ENCODE results near the gene SMPD3. TPM values are rescaled to one million over a fixed set of nuclear protein-coding genes. Genes with fewer than 3 reads are reported as not detected.

Gene SMPD3
- total RNA-seq, 1 experiment from 2014 or later: 0.70 TPM

GRCh38 chr16:68433316-68433715, 15.0 kb downstream of the SMPD3 start:
- Histone ChIP-seq H3K79me2 (ENCODE audit: insufficient read depth, low read length) (no peaks in the 10 kb centered on the region), H2BK12ac (ENCODE audit: insufficient read length, low read depth, low read length) (no peak overlapping the region), H3K4me2 (ENCODE audit: insufficient read depth, insufficient read length, low read length) (no peak overlapping the region), H4K8ac (replicated peaks; ENCODE audit: insufficient read length, low read depth, low read length) (no peak overlapping the region), H4K91ac (ENCODE audit: insufficient read length, low read depth, low read length) (no peak overlapping the region), H3K27me3 (ENCODE audit: insufficient read depth, low read length) (no peaks in the 10 kb centered on the region), H3K9me3 (ENCODE audit: control insufficient read depth, low read depth, low read length) (no peaks in the 10 kb centered on the region), H2AK5ac (ENCODE audit: insufficient read length, low read length) (no peak overlapping the region), H2BK120ac (ENCODE audit: low read depth, low read length, poor library complexity, severe bottlenecking) (no peak overlapping the region), H3K23ac (ENCODE audit: insufficient read length, low read depth, low read length) (no peak overlapping the region), H3K14ac (ENCODE audit: insufficient read depth, low read length) (no peak overlapping the region), H2BK5ac (ENCODE audit: insufficient read length, low read length) (no peak overlapping the region), H3K4ac (ENCODE audit: low read depth, low read length) (no peak overlapping the region), H3K18ac (ENCODE audit: insufficient read length, low read depth, low read length) (no peak overlapping the region), H2BK15ac (ENCODE audit: low read depth, low read length) (no peak overlapping the region), H2BK20ac (ENCODE audit: low read depth, low read length, poor library complexity, severe bottlenecking) (no peak overlapping the region), H4K5ac (ENCODE audit: insufficient read length, low read depth, low read length) (no peak overlapping the region), H3K9ac (ENCODE audit: extremely low read depth, insufficient read length, low read length) (no peak overlapping the region), H3K27ac (ENCODE audit: insufficient read length, low read depth, low read length) (no peak overlapping the region), H4K20me1 (ENCODE audit: control insufficient read depth, insufficient read depth, insufficient read length) (no peaks in the 10 kb centered on the region), H2AFZ (ENCODE audit: low read length) (no peak overlapping the region), H3K23me2 (ENCODE audit: insufficient read length, low read depth, low read length, poor library complexity, severe bottlenecking) (no peaks in the 10 kb centered on the region), H3K4me1 (ENCODE audit: insufficient read depth, low read length) (no peaks in the 10 kb centered on the region), H3T11ph (ENCODE audit: low read length) (no peak overlapping the region), H3K79me1 (ENCODE audit: insufficient read depth, low read depth, low read length, poor library complexity, severe bottlenecking) (no peaks in the 10 kb centered on the region), H3K56ac (ENCODE audit: insufficient read length, low read depth, low read length) (no peak overlapping the region)
- Mint-ChIP-seq H3K4me3 (no peak overlapping the region), H3K36me3 (ENCODE audit: insufficient read depth in 1 of 3, low read depth in 3 of 3) (peaks cover 0 to 4% (median 0%) of the 10 kb centered on the region in 3 experiments; a peak in 3 of 7 replicates), H3K4me1 (peaks cover 4 to 5% of the 10 kb centered on the region in 2 experiments; a peak in 3 of 4 replicates), H3K27me3 (ENCODE audit: low read depth) (peaks cover 19% of the 10 kb centered on the region), H3K27ac (no peak overlapping the region), H3K9me3 (peaks cover 9% of the 10 kb centered on the region in 2 experiments)
- WGBS (ENCODE audit: extremely low coverage, insufficient read length, low lambda C conversion rate): no CpG with 5 or more reads among the region's 4 CpGs
- DNase-seq: no peak
- no peak for TF ChIP-seq CTCF (conservative IDR thresholded peaks at IDR 0.05)
